Measurements from ENCODE around the gene HHAT. TPM values are rescaled to one million over a fixed set of nuclear protein-coding genes. Genes with fewer than 3 reads are reported as not detected.
A peak's percentile ranks its signal among the peaks of the same experiment; 100 is the strongest.

Gene HHAT
- total and polyA plus RNA-seq, 9 of the 15 experiments (the other 6 are each of a cell fraction or from before 2014, with no cell fraction given): 0.07 to 0.16 (median 0.13) TPM; not detected in 1

GRCh38 chr1:210373878-210374599 lies 45.3 kb downstream of the HHAT start (continued):
- TF ChIP-seq BRF2 (IDR thresholded peaks at IDR 0.05; ENCODE audit: borderline replicate concordance, insufficient read depth, insufficient read length) (no peak), ZNF589 (CRISPR knock-in tag; IDR thresholded peaks at IDR 0.05; ENCODE audit: low read depth) (no peak), RFX1 (IDR thresholded peaks at IDR 0.05) (peak; percentile 28), THRAP3 (IDR thresholded peaks at IDR 0.05; ENCODE audit: borderline replicate concordance) (no peak), XRCC5 (IDR thresholded peaks at IDR 0.05; ENCODE audit: low read depth, low read length) (no peak), NONO (IDR thresholded peaks at IDR 0.05; ENCODE audit: low read depth in 2 of 2, low read length in 1 of 2) (peak in 1 of 2 experiments; percentile 93; a peak in 2 of 4 replicates), SMARCB1 (IDR thresholded peaks at IDR 0.05; ENCODE audit: insufficient read length, low read depth) (no peak), ZNF79 (CRISPR knock-in tag; IDR thresholded peaks at IDR 0.05; ENCODE audit: low read depth) (no peak), SMAD3 (CRISPR knock-in tag; conservative IDR thresholded peaks at IDR 0.05) (no peak), SREBF1 (IDR thresholded peaks at IDR 0.05; ENCODE audit: borderline replicate concordance, low read depth, low read length) (no peak), UBTF (IDR thresholded peaks at IDR 0.05; ENCODE audit: borderline replicate concordance in 1 of 2, low read depth in 2 of 2, low read length in 2 of 2) (no peak), MTA3 (IDR thresholded peaks at IDR 0.05; ENCODE audit: borderline replicate concordance) (peak; percentile 94), HBP1 (CRISPR knock-in tag; IDR thresholded peaks at IDR 0.05) (peak; percentile 96), FIP1L1 (IDR thresholded peaks at IDR 0.05; ENCODE audit: low read depth, low read length, poor library complexity, severe bottlenecking) (no peak), ZNF586 (CRISPR knock-in tag; conservative IDR thresholded peaks at IDR 0.05) (no peak), ZNF239 (CRISPR knock-in tag; IDR thresholded peaks at IDR 0.05) (no peak), HIVEP1 (CRISPR knock-in tag; IDR thresholded peaks at IDR 0.05) (no peak), YY1 (IDR thresholded peaks at IDR 0.05; ENCODE audit: borderline replicate concordance in 1 of 3, control insufficient read depth in 1 of 3, extremely low read depth in 1 of 3, insufficient read depth in 3 of 3, insufficient read length in 1 of 3, insufficient replicate concordance in 2 of 3, low read depth in 1 of 3, low read length in 2 of 3) (no peak)
